Adipose tissue (tissue), 3 donors: ENCODE measurements around the gene TADA2B. TPM values are rescaled to one million over a fixed set of nuclear protein-coding genes. Genes with fewer than 3 reads are reported as not detected.

Experiments used
- H3K27ac ChIP-seq: one replicate; pipeline ENCODE4 v1.5.1; 2013; ENCODE audit warnings: low read depth, low read length
- WGBS, 3 donors: extraction: QIAGEN DNeasy Blood & Tissue Kit; methylation state at CpG; one replicate each; pipeline ENCODE4 v1.1.7; 2013; 5-methylcytosine and 5-hydroxymethylcytosine counted together
- polyA plus RNA-seq, 3 donors: library from polyadenylated mRNA; stranded (reverse); fragments of 200-250 nt; gene quantifications; one replicate each; pipeline ENCODE4 v1.2.3, GENCODE V29; 2013
- donor health status: healthy with polysubstance abuse.
- donor health status: Bipolar disorder and iron deficiency.
- donor health status: healthy.

TADA2B gene, protein sequence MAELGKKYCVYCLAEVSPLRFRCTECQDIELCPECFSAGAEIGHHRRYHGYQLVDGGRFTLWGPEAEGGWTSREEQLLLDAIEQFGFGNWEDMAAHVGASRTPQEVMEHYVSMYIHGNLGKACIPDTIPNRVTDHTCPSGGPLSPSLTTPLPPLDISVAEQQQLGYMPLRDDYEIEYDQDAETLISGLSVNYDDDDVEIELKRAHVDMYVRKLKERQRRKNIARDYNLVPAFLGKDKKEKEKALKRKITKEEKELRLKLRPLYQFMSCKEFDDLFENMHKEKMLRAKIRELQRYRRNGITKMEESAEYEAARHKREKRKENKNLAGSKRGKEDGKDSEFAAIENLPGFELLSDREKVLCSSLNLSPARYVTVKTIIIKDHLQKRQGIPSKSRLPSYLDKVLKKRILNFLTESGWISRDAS
- polyA plus RNA-seq: 10 to 100 TPM; 11.2 to 17.6 (median 12.4) TPM

- H3K27ac ChIP-seq: peak within 1 kb of the TSS; percentile 69
- 0% methylated on average over 73 to 119 of the region's 119 CpGs for WGBS, 3 donors
Measured at GRCh38 chr4:7043284-7044136, at the start of gene TADA2B. TADA2B (plus strand) TSS chr4:7043372; CDS start chr4:7043580, 208 bp downstream.

DNA sequence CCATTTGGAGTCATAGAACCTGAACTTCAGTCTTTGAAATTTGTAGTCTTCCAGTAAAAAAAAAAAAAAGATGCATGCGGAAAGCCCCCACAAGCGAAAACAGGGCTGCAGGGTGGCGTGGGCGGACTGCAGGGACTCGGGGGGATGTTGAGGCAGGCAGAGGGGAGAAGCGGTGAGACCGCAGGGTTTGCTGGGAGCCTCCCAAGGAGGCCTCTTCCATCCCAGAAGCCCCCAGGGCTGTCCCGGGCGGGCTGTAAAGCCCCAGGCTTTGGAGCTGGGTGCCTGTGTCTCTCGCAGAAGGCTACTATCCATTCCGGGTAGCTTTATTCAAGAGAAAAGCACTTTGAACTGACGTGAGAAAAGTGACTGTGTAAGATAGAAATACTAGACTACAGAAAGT is 46.7 kb upstream of the TADA2B start:
- H3K27ac ChIP-seq: no peak overlapping the region
- WGBS, 3 donors: 95 to 97% (median 95%) methylated on average over 12 of the region's 12 CpGs

DNA sequence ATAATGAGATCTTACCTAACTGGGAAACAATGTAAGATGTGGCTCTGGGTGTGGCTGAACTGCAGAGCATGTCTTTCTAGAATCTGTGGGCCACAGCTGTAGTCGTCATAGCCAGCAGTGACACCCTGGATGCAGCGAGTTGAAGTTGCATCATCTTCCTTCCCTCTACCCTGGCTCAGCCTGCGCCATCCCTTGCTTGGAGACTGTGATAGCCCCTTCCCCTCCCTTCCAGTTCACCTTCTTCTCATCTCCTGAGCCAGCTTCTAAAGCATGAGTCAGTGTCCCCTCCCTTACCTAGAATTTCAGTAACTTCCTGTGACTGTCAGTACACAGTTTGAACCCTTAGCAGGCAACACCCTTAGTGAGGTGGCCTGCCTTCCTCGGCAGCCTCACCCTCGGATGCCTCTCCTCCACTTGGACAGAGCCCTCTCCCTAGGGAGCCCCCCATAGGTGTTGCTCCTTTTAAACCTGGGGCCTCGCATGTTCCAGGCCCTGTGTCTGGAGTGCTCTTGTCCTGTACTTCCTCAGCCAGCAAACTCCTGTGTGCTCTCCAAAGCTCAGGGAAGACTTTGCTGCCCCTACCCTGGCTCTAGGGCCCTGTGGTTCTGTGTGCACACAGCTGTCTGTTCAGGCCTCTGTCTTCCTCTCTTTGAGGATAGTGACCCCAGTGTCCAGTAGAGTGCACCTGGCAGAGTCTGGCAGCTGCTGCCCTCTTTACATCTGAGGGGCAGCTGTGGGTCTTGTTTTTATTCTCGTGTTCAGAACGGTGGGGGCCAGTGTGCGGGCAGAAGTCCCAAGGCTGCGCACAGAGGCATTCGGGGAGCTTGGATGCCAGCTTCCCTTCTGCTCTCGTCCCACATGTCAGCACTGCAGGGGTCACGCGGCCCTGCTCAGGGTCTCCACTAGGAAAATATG is 43.7 kb upstream of the TADA2B start:
- H3K27ac ChIP-seq: no peak overlapping the region
- WGBS, 3 donors: 81 to 87% (median 82%) methylated on average over 14 of the region's 14 CpGs

DNA sequence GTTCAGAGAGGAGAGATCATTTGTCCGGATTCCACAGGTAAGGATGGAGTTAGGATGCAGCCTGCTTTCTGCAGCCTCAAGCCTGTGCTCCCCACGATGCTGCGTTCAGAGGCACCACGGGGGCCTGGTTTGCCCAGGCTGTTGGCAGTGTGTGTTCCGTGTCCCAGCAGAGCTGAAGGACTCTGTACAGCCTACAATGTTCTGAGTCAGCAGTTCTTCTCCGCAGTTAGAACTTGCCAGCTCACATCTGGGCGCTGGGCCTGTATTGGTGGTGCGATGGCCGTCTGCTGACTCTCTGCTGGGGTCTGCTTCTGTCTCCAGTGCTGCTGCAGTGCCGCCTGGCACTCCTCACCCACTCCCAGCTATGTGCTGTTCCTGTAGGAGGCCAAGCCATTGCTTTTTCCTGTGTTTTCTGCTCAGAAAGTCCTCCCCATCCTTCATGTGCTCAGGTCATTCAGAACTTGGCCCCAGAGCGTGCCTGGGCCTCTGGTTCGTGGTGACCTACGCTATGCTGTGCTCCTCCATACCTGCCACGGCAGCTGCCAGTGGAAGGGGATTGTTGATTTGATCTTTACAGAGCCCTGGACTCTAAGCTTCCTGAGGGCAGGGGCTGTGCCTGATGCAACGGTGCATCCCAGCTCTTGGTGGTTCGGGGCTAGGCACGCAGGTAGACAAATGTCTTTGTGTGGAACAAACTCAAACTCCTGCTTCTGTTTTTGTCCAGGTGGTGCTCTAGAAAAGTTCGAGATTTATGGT is 42.6 kb upstream of the TADA2B start:
- no peak overlapping the region for H3K27ac ChIP-seq
- WGBS, 3 donors: 95% methylated on average over 18 of the region's 18 CpGs

- WGBS, 3 donors: 89 to 96% (median 95%) methylated on average over 7 of the region's 7 CpGs
- no peak overlapping the region for H3K27ac ChIP-seq
Measured at GRCh38 chr4:7001271-7001670, 41.9 kb upstream of the TADA2B start.

- WGBS, 3 donors: 95 to 98% (median 98%) methylated on average over 7 of the region's 7 CpGs
Measured at GRCh38 chr4:7002336-7002735, 40.8 kb upstream of the TADA2B start.

DNA sequence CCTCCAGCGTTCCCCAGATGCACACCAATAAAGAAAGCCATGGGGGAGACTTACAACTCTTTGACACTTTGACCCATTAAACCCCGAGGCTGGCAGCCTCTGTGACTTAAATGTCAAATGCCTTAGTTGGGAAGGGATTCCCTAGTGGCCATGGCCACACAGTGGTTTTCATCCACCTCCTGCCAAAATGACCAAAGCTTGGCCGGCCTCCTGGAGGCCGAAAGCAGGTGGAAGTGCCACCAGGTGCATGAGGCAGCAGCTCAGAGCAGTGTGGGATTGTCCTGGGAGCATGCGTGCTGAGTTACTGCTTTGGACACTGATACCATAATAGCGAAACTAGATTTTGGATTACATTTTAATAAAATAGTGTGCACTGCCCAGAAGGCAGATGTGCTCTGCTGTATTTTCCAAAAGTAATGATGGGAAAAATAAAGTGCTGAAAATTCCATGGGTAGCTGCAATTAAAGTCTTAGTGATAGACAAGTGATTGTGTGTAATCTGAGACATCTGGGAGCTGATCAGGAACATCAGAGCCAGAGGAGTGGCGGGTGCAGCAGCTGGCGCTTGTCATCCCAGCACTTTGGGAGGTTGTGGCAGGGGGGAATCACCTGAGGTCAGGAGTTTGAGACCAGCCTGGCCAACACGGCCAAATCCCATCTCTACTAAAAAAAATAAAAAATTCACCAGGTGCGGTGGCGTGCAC is 39.8 kb upstream of the TADA2B start:
- 79 to 84% (median 81%) methylated on average over 11 of the region's 11 CpGs for WGBS, 3 donors
- H3K27ac ChIP-seq: no peak overlapping the region

More at GRCh38 chr4:7002336-7002735, 40.8 kb upstream of the TADA2B start:
- H3K27ac ChIP-seq: no peak overlapping the region

DNA sequence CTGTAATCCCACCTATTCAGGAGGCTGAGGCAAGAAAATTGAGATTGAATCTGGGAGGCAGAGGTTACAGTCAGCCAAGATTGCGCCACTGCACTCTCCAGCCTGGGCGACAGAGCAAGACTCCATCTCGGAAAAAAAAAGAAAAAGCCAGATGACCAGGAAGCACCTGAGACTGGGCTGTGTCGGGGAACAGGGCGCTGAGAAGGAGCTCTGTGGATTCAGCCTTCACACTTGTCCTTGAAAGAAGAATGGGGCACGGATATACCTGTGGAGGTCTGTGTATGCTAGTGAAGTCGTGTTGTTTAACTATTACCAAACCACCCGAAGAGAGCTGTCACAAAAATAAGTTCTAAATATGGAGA is 39.3 kb upstream of the TADA2B start:
- 66 to 75% (median 73%) methylated on average over 8 of the region's 8 CpGs for WGBS, 3 donors
- H3K27ac ChIP-seq: no peak overlapping the region

GRCh38 chr4:7004331-7004730 is 38.8 kb upstream of the TADA2B start:
- 72 to 90% (median 80%) methylated on average over 4 of the region's 4 CpGs for WGBS, 3 donors
- no peak overlapping the region for H3K27ac ChIP-seq

DNA sequence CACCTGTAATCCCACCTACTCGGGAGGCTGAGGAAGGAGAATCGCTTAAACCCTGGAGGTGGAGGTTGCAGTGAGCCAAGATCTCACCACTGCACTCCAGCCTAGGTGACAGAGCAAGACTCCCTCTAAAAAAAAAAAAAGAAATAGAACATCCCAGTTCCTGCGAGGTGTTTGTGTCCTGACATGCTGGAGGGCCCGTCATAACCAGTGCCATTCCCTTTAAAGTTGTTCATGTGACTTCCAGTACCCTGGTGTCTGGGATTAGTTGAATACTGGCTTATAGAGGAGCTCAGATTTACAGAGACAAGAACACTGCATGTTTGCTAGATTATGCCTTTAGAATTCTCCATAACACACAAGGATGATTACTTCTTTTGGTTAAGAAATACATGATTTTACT is 37.6 kb upstream of the TADA2B start:
- 86 to 97% (median 90%) methylated on average over 4 of the region's 4 CpGs for WGBS, 3 donors
- no peak overlapping the region for H3K27ac ChIP-seq

DNA sequence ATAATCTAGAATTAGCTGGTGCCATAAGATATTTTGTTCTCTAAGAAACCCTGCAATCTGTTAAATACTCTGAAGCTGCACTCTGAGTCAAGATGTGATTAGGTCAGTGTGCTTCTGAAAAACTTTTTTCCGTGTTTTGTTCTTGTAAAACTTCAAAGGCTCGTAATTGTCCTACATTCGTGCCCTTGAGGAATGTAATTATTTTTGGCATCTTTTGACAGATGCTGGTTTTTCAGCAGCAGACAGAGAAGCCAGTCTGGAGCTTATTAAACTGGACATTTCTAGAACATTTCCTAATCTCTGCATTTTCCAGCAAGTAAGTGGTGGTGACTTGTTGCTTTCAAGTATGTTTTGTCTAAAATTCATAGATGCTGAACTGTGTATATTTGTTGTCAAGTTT is 36.8 kb upstream of the TADA2B start:
- no peak overlapping the region for H3K27ac ChIP-seq
- WGBS, 3 donors: 80 to 84% (median 82%) methylated on average over 3 of the region's 3 CpGs

- no peak overlapping the region for H3K27ac ChIP-seq
- 81 to 90% (median 89%) methylated on average over 12 of the region's 12 CpGs for WGBS, 3 donors
Measured at GRCh38 chr4:7007142-7007907, 35.8 kb upstream of the TADA2B start.

- H3K27ac ChIP-seq: no peak overlapping the region
- WGBS, 3 donors: 54 to 73% (median 65%) methylated on average over 2 of the region's 2 CpGs
Measured at GRCh38 chr4:7007944-7008343, 35.2 kb upstream of the TADA2B start.

DNA sequence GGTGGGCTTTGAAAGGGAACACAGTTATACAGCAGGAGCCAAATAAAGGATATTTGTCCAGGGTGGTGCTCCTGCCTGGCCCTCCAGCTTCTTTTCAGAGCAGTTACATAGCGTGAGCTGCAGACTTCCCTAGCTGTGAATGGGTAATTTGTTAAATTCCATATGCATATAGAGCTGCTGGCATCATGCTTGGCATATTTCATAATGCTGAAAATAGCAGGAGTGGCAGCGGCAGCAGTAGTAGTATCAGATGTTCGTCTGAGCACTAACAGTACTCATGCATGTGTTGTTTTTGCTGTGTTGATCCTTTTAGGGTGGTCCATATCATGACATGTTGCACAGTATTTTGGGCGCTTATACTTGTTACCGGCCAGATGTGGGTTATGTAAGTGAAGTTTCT is 33.6 kb upstream of the TADA2B start:
- H3K27ac ChIP-seq: no peak overlapping the region
- WGBS, 3 donors: 88 to 95% (median 90%) methylated on average over 5 of the region's 5 CpGs

- 93 to 96% (median 94%) methylated on average over 11 of the region's 11 CpGs for WGBS, 3 donors
- no peak overlapping the region for H3K27ac ChIP-seq
Measured at GRCh38 chr4:7013175-7013574, 30.0 kb upstream of the TADA2B start.

DNA sequence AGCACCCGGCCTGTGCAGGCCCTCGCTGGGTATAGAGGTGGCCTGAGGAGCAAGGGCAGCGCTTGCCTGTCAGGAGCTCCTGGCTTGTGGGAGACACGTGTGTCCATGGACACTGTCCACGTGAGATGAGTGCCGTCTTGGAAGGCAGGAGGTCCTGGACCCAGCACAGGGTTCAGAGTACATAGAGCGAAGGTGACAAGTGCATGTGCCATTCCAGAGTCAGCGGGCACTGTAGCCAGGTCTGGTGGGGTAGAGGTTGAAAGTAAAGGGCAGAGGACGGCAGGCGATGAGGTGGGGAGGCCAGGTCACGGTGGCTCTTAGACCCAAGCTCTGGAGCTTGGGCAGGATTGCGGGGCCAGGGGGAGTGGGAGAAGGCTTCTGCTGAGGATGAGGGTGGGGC is 28.4 kb upstream of the TADA2B start:
- WGBS, 3 donors: 97 to 99% (median 97%) methylated on average over 12 of the region's 12 CpGs
- H3K27ac ChIP-seq: no peak overlapping the region
